ENCODE measurements around the gene NQO1. TPM values are rescaled to one million over a fixed set of nuclear protein-coding genes. Genes with fewer than 3 reads are reported as not detected.

The NQO1 gene
- total and polyA plus RNA-seq, 2 of the 13 experiments (the other 11 are each of a cell fraction or from before 2014, with no cell fraction given): 464 to 1,060 TPM

GRCh38 chr16:69680358-69680757 is 46.0 kb downstream of the NQO1 start (continued):
- TF ChIP-seq PATZ1 (CRISPR knock-in tag; IDR thresholded peaks at IDR 0.05): peak; percentile 30; the same call in 1 of the 2 replicates
- TF ChIP-seq TEF (CRISPR knock-in tag; IDR thresholded peaks at IDR 0.05): no peak
- no peak for TF ChIP-seq SRSF9 (IDR thresholded peaks at IDR 0.05; ENCODE audit: borderline replicate concordance, insufficient read depth, low read depth, low read length, poor library complexity, severe bottlenecking)
- TF ChIP-seq ZNF331 (CRISPR knock-in tag; IDR thresholded peaks at IDR 0.05): no peak
- peak; percentile 63; the same call in 1 of the 2 replicates for TF ChIP-seq SIX1 (CRISPR knock-in tag; IDR thresholded peaks at IDR 0.05; ENCODE audit: borderline replicate concordance)
- no peak for TF ChIP-seq MATR3 (CRISPR knock-in tag; IDR thresholded peaks at IDR 0.05)
- TF ChIP-seq HES4 (CRISPR knock-in tag; IDR thresholded peaks at IDR 0.05; ENCODE audit: borderline replicate concordance): no peak
- peak; percentile 90; the same call in 1 of the 2 replicates for TF ChIP-seq TCF7 (IDR thresholded peaks at IDR 0.05; ENCODE audit: low read depth)
- TF ChIP-seq ZBTB4 (CRISPR knock-in tag; IDR thresholded peaks at IDR 0.05; ENCODE audit: borderline replicate concordance): no peak
- TF ChIP-seq NCOA1 (CRISPR knock-in tag; IDR thresholded peaks at IDR 0.05): no peak
- no peak for TF ChIP-seq ZNF563 (CRISPR knock-in tag; IDR thresholded peaks at IDR 0.05)
- TF ChIP-seq ZNF224 (CRISPR knock-in tag; IDR thresholded peaks at IDR 0.05): no peak
- TF ChIP-seq ZSCAN21 (CRISPR knock-in tag; IDR thresholded peaks at IDR 0.05; ENCODE audit: borderline replicate concordance): no peak
- peak; percentile 96 for TF ChIP-seq MAFF (IDR thresholded peaks at IDR 0.05; ENCODE audit: low read depth, low read length)
- TF ChIP-seq EP300 (IDR thresholded peaks at IDR 0.05; ENCODE audit: low read depth in 2 of 2, low read length in 2 of 2): peak; percentile 76 to 78; a peak in 3 of 4 replicates
- no peak for TF ChIP-seq EP300 (CRISPR knock-in tag; IDR thresholded peaks at IDR 0.05; ENCODE audit: borderline replicate concordance)
- TF ChIP-seq ZNF30 (CRISPR knock-in tag; IDR thresholded peaks at IDR 0.05): no peak
- TF ChIP-seq ZBTB46 (CRISPR knock-in tag; IDR thresholded peaks at IDR 0.05; ENCODE audit: borderline replicate concordance): no peak
- TF ChIP-seq ZNF382 (CRISPR knock-in tag; IDR thresholded peaks at IDR 0.05; ENCODE audit: borderline replicate concordance): no peak
- no peak for TF ChIP-seq POLR2A (IDR thresholded peaks at IDR 0.05; ENCODE audit: insufficient read depth in 1 of 2, low read depth in 2 of 2, low read length in 2 of 2)
- no peak for TF ChIP-seq WIZ (CRISPR knock-in tag; IDR thresholded peaks at IDR 0.05)
- peak; percentile 38; the same call in 1 of the 2 replicates for TF ChIP-seq ZBTB25 (CRISPR knock-in tag; IDR thresholded peaks at IDR 0.05)
- no peak for TF ChIP-seq ZFP1 (CRISPR knock-in tag; IDR thresholded peaks at IDR 0.05)

Measured in HepG2 (cell line).